GM19043 (cell line): ENCODE results near the gene VAMP8.
"Not testable (repeated sequence)": the region's sequence is repeated elsewhere in the genome, so short reads cannot be mapped to it uniquely, and the experiment has no call there.

ENCODE experiments used
- ATAC-seq: cut with Tn5 transposase; IDR thresholded peaks from one replicate; pipeline ENCODE4 v1.9.1; 2021; ENCODE audit warnings: low read depth; ENCODE audit not compliant: unreplicated experiment

VAMP8 gene

DNA sequence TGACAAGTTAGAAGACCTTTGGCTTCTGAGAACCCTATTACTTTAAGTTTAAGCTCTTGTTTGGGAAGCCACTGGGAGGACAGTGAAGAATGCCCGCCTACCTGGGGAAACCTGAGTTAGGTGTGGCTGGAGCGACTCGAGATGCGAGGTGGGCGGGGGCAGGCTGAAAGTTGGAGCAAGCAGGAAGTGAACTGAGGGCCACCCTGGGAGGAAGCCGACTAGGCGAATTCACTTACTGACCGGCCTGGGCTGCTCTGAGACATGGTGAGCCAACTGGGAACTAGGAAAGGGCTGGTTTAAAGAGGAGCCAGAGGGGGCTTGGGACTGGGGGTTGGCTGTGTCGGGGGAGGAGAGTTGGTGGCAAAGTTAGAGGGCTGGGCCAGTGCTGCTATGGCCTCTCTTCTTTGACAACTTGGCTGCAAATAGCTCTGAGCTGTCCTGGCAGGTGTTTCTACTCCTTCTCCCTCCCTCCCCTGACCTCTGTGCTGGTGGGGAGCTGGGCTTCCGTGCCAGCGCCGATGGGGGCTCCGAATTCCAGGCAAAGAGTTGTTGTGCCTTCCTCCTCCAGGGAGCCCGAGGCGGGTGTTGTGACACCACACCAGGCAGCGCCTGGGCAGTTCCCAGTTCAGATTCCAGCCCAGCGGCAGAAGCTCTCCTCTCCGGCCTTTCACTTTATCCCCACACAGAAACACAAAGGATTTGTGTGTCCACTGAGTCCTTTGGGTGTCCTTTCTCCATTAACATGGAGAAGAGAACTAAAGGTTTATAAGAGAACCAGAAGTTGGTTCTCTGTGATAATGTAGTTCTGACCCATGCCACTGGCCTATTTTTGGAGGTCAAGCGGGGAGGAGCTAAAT lies at the start of gene VAMP8:
TSS of gene VAMP8 (plus strand) at position 201 of the 857 bp plus-strand sequence. CDS start at position 262, 61 bp downstream.
- peak; percentile 51 for ATAC-seq

DNA sequence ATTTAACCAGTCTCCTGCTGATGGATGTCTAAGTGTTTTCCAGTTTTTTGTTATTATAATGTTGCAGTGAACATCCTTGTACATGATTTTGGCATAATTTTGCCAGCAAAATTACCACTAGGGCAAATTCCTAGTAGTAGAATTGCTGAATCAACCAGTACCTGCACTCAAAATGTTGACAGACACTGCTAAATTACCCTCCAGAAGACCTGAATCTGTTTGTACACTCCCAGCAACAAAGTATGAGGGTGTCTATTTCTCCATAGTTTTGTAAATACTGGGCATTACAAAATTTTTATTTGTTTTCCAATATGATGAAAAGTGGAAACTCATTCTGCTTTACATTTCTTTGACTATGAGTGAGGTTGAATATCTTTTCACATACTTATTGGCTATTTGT lies 49.6 kb upstream of the VAMP8 start:
- no peak for ATAC-seq

DNA sequence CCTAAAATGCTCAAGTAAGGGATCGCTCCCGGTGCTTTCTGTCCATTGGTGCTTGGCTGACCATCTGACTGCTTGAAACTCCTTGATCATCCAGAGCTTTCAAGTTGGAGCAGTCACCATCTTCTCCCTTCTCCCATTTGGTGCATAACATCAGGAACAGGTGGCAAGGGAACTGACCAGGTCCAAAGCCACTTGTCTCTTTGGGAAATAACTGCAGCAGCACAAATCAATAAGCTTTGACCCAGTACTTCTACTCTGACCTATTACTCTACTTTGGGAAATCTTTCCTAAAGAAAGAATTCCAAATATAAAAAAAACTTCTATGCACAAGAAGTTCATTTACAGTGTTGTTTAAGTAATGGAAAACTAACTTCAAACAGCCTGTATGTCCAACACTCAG lies 49.0 kb upstream of the VAMP8 start:
- ATAC-seq, result no peak

- ATAC-seq, result no peak
Observed at GRCh38 chr2:85529809-85530208, 47.6 kb upstream of the VAMP8 start.

- ATAC-seq, result no peak
Observed at GRCh38 chr2:85531589-85531988, 45.8 kb upstream of the VAMP8 start.

GRCh38 chr2:85534099-85534498 lies 43.3 kb upstream of the VAMP8 start:
- no peak for ATAC-seq

- no peak for ATAC-seq
Observed at GRCh38 chr2:85534881-85535280, 42.5 kb upstream of the VAMP8 start.

- ATAC-seq, result no peak
Observed at GRCh38 chr2:85536479-85536878, 40.9 kb upstream of the VAMP8 start.

DNA sequence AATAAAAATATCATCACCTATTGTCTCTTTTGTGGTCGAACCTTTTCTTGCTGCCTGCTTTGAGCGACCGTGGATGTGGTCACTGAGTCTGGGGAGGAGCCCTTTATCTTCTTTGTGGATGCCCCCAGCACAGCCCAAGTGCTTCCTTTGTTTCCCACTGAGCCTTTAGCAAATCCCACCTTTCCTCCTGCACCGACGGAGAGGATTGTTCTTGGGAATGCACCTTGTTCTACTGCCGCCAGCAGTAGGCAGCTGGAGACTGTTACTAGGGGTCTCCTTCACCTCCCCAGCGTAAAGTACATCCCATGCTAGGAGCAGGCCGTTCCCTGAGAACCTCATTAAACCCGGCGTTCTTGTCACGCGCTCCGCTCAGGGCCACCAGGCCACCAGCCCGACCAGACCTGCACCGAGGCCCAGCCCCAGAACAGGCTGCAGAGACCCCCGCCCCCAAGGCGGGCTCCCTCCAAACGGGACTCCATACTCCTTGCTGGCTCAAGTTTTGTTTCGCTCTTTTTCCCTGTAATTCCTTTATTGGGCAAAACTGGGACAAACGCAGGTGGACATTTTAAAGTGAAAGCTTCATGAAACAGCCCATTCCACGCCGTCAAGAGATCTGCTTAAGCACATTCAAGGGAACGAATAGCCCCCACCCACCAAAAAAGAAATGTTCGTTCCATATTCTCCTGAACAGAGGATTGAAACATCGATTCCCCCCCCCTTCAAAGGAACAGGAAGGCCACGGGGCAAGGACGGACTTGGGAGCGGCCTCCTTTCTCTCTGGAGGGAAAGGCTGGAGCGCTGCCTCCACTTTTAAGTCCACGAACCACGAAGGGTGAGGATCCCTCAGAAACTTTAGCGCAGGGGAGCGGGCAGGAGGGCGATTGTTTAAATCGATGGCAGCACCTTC lies 39.5 kb upstream of the VAMP8 start:
- ATAC-seq, result no peak

DNA sequence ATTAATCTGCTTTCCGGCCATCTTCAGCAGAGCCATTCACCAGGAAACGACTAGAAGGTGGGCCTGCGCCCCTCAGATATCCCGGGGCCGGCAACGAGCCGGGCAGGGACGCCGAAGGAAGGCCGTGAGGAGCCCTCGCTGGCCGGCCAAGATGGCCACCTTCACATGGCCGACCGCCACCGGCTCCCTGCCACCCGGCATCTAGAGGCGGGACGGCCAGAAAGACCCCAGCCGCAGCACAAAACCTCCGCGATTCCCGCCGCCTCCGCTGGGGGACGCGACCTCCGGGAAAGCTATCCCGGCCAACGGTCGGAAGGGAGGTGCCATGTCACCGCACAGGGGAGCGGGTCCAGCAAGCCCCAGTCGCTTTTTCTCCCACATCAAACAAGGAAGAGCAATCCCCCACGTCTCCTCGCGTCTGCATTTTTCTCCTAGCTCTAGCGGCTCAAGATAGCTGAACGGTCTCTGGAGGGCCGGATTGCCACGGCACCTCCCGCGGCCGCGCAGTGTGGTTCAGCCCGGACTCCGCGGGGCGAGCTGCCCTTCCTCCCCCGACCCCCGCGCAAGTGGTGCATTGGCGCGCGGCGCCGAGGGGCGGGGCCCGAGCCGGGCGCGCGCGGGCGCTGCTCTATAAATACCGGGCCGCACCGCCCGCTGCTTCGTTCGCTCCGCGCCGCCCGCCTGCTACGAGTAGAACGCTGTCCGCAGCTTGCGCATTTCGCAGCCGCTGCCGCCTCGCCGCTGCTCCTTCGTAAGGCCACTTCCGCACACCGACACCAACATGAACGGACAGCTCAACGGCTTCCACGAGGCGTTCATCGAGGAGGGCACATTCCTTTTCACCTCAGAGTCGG lies 38.7 kb upstream of the VAMP8 start, which contains the start of gene MAT2A:
TSS of gene MAT2A (plus strand) at position 662 of the 854 bp plus-strand sequence. CDS start at position 782, 120 bp downstream.
- peak; percentile 60 for ATAC-seq

DNA sequence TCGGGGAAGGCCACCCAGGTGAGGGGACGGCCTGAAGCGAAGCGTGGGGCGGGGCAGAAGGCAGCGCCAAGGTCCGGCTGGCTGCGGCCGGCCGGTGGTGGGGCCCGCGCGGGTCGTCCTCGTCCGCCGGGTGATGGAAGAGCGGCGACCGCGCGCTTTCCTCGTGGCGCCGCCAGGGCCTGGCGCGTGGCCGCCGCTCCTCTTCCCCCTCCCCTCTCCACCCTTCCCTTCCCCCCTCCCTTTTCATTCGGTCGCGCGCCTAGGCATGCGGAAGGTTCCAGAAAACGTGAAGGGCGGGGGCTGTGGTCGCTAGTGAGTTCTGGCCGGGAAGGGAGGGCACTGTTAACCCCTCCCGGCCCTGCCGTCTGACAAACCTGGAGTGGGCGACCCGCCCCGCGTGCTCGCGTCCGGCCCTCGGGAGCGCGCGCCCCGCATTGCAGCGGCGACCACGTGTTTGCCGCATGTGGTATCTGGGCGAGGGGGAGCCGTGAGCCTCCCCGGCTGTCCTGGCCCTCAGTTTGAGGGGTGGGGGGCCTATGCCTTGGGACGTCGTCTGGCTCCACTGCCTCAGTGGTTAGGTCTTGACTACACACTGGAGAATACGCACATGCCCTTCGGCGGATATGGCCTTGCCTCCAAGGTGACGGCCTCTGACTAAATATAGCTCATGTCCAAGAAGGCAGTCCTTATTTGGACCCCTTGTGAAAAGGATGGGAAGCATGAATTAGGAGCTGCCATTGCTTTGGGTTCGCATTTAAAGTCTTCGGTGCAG lies 37.8 kb upstream of the VAMP8 start:
- ATAC-seq, result peak; percentile 19

DNA sequence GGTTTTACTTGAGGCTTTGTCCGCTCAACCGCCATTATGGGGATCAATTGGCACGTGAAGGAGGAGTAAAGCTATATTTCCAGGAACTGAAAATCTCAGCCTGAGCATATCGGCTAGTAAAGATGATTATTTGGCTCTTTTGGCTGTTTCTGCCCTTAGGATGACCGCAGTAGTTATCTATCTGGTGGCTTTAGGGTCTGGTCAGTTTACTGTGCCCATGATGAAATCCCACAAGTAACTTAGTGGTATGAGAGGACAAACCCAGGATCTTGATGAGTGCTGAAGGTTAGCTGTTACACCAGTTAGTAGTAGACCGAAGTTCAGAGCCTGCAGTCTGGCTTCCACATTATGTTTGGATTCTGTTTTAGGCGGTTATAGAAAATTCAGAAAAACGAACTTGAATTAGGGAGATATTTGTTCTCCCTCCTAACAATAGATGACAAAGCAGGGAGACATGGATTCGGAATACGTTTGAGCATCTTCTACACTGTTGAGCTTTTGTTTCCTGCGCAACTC lies 37.2 kb upstream of the VAMP8 start:
- ATAC-seq, result no peak

GRCh38 chr2:85541262-85541661 lies 36.1 kb upstream of the VAMP8 start:
- no peak for ATAC-seq

DNA sequence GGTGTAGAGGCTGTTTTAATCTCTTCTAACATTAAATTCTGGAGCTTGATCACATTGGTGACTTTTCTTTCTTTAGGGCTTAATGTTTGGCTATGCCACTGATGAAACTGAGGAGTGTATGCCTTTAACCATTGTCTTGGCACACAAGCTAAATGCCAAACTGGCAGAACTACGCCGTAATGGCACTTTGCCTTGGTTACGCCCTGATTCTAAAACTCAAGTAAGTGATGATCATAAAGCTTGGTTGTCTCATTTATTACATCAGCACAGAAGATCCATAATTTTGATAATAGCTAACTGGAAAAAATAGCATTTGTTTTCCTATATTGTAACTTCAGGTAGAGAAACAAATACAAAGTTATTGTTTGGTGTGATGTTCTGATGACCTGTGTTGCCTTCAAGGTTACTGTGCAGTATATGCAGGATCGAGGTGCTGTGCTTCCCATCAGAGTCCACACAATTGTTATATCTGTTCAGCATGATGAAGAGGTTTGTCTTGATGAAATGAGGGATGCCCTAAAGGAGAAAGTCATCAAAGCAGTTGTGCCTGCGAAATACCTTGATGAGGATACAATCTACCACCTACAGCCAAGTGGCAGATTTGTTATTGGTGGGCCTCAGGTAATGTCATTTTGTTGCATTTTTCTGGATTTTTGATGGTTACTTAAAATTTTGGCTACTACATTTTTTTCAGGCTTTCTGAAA lies 35.5 kb upstream of the VAMP8 start:
- no peak for ATAC-seq

DNA sequence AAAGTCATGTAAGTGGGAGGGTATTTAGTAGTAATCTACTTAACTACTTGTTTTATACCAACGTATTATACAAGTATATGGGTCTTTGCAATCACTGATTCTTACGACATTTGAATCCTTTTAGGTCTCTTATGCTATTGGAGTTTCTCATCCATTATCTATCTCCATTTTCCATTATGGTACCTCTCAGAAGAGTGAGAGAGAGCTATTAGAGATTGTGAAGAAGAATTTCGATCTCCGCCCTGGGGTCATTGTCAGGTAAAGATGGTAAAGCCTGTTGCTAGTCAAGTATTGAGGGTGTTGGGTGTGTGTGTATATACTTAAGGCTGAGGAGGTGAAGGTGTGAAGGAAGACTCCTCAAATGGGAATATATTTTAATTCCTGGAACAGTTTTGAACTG lies 34.6 kb upstream of the VAMP8 start:
- no peak for ATAC-seq

- ATAC-seq, result not testable (repeated sequence)
Observed at GRCh38 chr2:85544254-85544691, 33.1 kb upstream of the VAMP8 start.

DNA sequence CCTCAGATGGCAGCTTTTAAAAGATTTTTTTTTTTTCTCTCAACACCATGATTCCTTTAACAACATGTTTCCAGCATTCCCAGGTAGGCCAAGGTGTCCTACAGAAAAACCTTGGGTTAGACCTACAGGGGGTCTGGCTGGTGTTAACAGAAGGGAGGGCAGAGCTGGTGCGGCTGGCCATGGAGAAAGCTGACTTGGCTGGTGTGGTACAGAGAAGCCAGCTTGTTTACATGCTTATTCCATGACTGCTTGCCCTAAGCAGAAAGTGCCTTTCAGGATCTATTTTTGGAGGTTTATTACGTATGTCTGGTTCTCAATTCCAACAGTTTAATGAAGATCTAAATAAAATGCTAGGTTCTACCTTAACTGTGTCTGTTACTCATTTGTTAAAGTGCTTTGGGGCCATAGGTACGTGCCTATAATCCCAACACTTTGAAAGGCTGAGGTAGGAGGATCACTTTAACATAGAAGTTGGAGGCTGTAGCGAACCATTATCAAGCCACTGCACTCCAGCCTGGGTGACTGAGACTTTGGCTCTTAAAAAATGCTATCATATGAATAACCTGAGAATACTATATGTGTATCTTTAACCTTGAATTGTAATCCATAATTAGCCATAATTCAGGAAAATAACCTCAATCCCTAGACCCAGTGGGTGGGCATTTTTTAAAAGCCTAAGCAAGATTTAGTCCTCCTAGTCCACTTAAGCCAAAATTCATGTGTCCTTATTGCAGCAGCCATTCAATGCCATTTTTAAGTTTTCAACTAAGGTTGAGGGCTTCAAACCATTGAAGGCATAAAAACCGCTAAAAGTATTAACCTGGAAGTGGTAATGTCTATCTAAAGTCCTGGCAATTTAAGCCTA lies 32.2 kb upstream of the VAMP8 start:
- not testable (repeated sequence) for ATAC-seq

DNA sequence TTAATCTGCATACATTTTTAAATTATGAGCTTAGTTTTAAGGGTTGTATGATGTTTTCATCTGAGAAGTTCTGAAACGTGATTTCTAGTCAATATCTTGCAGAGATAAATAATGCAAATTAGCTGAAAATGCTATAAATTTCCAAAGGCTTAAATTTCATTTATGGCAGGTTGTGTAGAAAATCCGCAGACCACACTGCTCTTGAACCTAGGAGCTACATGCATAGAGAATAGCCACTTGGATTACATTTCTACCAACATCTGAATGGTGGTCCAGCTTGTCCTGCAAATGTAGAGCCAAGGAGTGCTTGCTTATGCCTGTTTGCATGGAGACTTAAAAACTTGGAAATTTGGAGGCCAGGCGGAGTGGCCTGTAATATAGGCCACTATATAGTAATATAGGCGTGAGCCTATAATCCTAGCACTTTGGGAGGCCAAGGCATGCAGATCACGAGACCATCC lies 31.6 kb upstream of the VAMP8 start:
- no peak for ATAC-seq
